HG03045 (cell line): Measurements from ENCODE around the gene POU3F3.

Experiments used
- ATAC-seq: cut with Tn5 transposase; IDR thresholded peaks from one replicate; pipeline ENCODE4 v1.9.1; 2021; ENCODE audit warnings: mild to moderate bottlenecking, moderate library complexity; ENCODE audit not compliant: unreplicated experiment

Gene POU3F3

GRCh38 chr2:104853534-104854497, at the start of gene POU3F3:
Gene POU3F3, plus strand, starts transcription at chr2:104854115. Its CDS starts 1,396 bp downstream, at chr2:104855511.
- no peak for ATAC-seq

- ATAC-seq = no peak
Observed at GRCh38 chr2:104804148-104804890, 49.6 kb upstream of the POU3F3 start.

- no peak for ATAC-seq
Observed at GRCh38 chr2:104812286-104812685, 41.6 kb upstream of the POU3F3 start.

- ATAC-seq = no peak
Observed at GRCh38 chr2:104816143-104816542, 37.8 kb upstream of the POU3F3 start.

- ATAC-seq = no peak
Observed at GRCh38 chr2:104818264-104818663, 35.7 kb upstream of the POU3F3 start.

- ATAC-seq = no peak
Observed at GRCh38 chr2:104820126-104820525, 33.8 kb upstream of the POU3F3 start.

GRCh38 chr2:104825124-104825865, 28.6 kb upstream of the POU3F3 start:
- ATAC-seq = no peak

- ATAC-seq = no peak
Observed at GRCh38 chr2:104826016-104826415, 27.9 kb upstream of the POU3F3 start.

GRCh38 chr2:104831742-104832141, 22.2 kb upstream of the POU3F3 start:
- ATAC-seq = no peak

GRCh38 chr2:104834431-104835153, 19.3 kb upstream of the POU3F3 start:
- ATAC-seq = no peak

- ATAC-seq = no peak
Observed at GRCh38 chr2:104836265-104836664, 17.6 kb upstream of the POU3F3 start.

GRCh38 chr2:104836841-104837240, 17.1 kb upstream of the POU3F3 start:
- no peak for ATAC-seq

GRCh38 chr2:104840156-104840555, 13.8 kb upstream of the POU3F3 start:
- ATAC-seq = no peak

GRCh38 chr2:104840893-104841585, 12.9 kb upstream of the POU3F3 start:
- ATAC-seq = no peak

GRCh38 chr2:104841744-104842143, 12.2 kb upstream of the POU3F3 start:
- no peak for ATAC-seq

GRCh38 chr2:104844807-104845551, 8.9 kb upstream of the POU3F3 start:
- no peak for ATAC-seq

- no peak for ATAC-seq
Observed at GRCh38 chr2:104845552-104845931, 8.4 kb upstream of the POU3F3 start.

- ATAC-seq = no peak
Observed at GRCh38 chr2:104845946-104846785, 7.7 kb upstream of the POU3F3 start.
